GM12892 (cell line): ENCODE data around the gene ERMARD.

ENCODE experiments used
- POLR2A ChIP-seq: IDR thresholded peaks from 2 replicates; pipeline ENCODE4 v1.6.1; 2011; ENCODE audit warnings: low read depth, low read length, control low read depth
- POLR2AphosphoS5 ChIP-seq: IDR thresholded peaks from 2 replicates; pipeline ENCODE4 v1.6.1; 2011; ENCODE audit warnings: low read depth, low read length, control low read depth
- TAF1 ChIP-seq: IDR thresholded peaks from 2 replicates; pipeline ENCODE4 v1.6.1; 2011; ENCODE audit warnings: low read depth, mild to moderate bottlenecking, control low read depth, low read length, borderline replicate concordance

- TF ChIP-seq POLR2A (no peak), POLR2AphosphoS5 (no peak), TAF1 (no peak)
Observed at GRCh38 chr6:169723200-169723909, 28.1 kb upstream of the ERMARD start.
